Vagina (tissue), 2 donors: ENCODE measurements around the gene TRAPPC13.

Source experiments
- CTCF ChIP-seq, 3 experiments: fragments of 450-650 bp in 2 of 3; fragments of 200-600 bp in 1 of 3; sonication (generic) in 1 of 3; IDR thresholded peaks; one replicate each; pipeline ENCODE4 v1.5.1; 2017 to 2019; ENCODE audit warnings: antibody characterized with exemption in 3 of 3, mild to moderate bottlenecking in 2 of 3, moderate library complexity in 2 of 3
- POLR2AphosphoS5 ChIP-seq, 2 donors: sonication (generic); formaldehyde crosslinking; IDR thresholded peaks; one replicate each; pipeline ENCODE4 v1.9.0; 2017; ENCODE audit warnings: antibody characterized with exemption in 2 of 2, mild to moderate bottlenecking in 2 of 2, low read depth in 1 of 2; ENCODE audit not compliant: insufficient read depth in 1 of 2

GRCh38 chr5:65625743-65626142, 916 bp downstream of the TRAPPC13 start:
- no peak for TF ChIP-seq POLR2AphosphoS5 (IDR thresholded peaks at IDR 0.05; ENCODE audit: insufficient read depth in 1 of 2, low read depth in 1 of 2)
- no peak for TF ChIP-seq CTCF (IDR thresholded peaks at IDR 0.05)
